H9 (cell line): ENCODE measurements around the gene TMED10. TPM values are rescaled to one million over a fixed set of nuclear protein-coding genes. Genes with fewer than 3 reads are reported as not detected.

ENCODE experiments used
- DNase-seq: peaks from one replicate; pipeline ENCODE4 v3.0.0-alpha.2; 2017
- H2AFZ ChIP-seq: one replicate; pipeline ENCODE4 v1.6.1; 2013; ENCODE audit warnings: mild to moderate bottlenecking, low read length, control low read depth, moderate library complexity
- H2AK5ac ChIP-seq: 2 replicates; pipeline ENCODE4 v1.6.1; 2013; ENCODE audit warnings: low read length, control low read depth, mixed read lengths; ENCODE audit not compliant: insufficient read length
- H2BK120ac ChIP-seq: one replicate; pipeline ENCODE4 v1.6.1; 2013; ENCODE audit warnings: low read depth, mild to moderate bottlenecking, low read length, control low read depth, inconsistent platforms; ENCODE audit not compliant: poor library complexity, severe bottlenecking
- H2BK12ac ChIP-seq: 2 replicates; pipeline ENCODE4 v1.6.1; 2013; ENCODE audit warnings: low read length, control low read depth, mixed read lengths, low read depth; ENCODE audit not compliant: insufficient read length
- H2BK15ac ChIP-seq: 2 replicates; pipeline ENCODE4 v1.6.1; 2013; ENCODE audit warnings: low read depth, low read length, control low read depth
- H2BK20ac ChIP-seq: one replicate; pipeline ENCODE4 v1.6.1; 2013; ENCODE audit warnings: low read depth, mild to moderate bottlenecking, low read length, control low read depth, inconsistent platforms; ENCODE audit not compliant: poor library complexity, severe bottlenecking
- H2BK5ac ChIP-seq: 2 replicates; pipeline ENCODE4 v1.6.1; 2013; ENCODE audit warnings: low read length, control low read depth, mixed read lengths; ENCODE audit not compliant: insufficient read length
- H3K14ac ChIP-seq: 2 replicates; pipeline ENCODE4 v1.6.1; 2013; ENCODE audit warnings: low read length, control low read depth; ENCODE audit not compliant: insufficient read depth
- H3K18ac ChIP-seq: 2 replicates; pipeline ENCODE4 v1.6.1; 2013; ENCODE audit warnings: low read depth, mild to moderate bottlenecking, mixed read lengths, low read length, control low read depth; ENCODE audit not compliant: insufficient read length
- H3K23ac ChIP-seq: 2 replicates; pipeline ENCODE4 v1.6.1; 2013; ENCODE audit warnings: low read length, control low read depth, mixed read lengths, low read depth; ENCODE audit not compliant: insufficient read length
- H3K23me2 ChIP-seq: 2 replicates; pipeline ENCODE4 v1.6.1; 2013; ENCODE audit warnings: low read depth, mild to moderate bottlenecking, mixed read lengths, low read length, control low read depth; ENCODE audit not compliant: insufficient read length, poor library complexity, severe bottlenecking
- H3K27ac ChIP-seq: 2 replicates; pipeline ENCODE4 v1.5.1; 2013; ENCODE audit warnings: low read length, control low read depth, mixed read lengths, low read depth; ENCODE audit not compliant: insufficient read length
- H3K27me3 ChIP-seq: 2 replicates; pipeline ENCODE4 v1.6.1; 2013; ENCODE audit warnings: low read length, control low read depth, inconsistent platforms; ENCODE audit not compliant: insufficient read depth
- H3K4ac ChIP-seq: 2 replicates; pipeline ENCODE4 v1.6.1; 2013; ENCODE audit warnings: low read depth, mild to moderate bottlenecking, control low read depth, inconsistent platforms, low read length, moderate library complexity
- H3K4me1 ChIP-seq: 2 replicates; pipeline ENCODE4 v1.6.1; 2013; ENCODE audit warnings: low read length, control low read depth, inconsistent platforms; ENCODE audit not compliant: insufficient read depth
- H3K4me2 ChIP-seq: 2 replicates; pipeline ENCODE4 v1.6.1; 2013; ENCODE audit warnings: low read length, control low read depth, mixed read lengths; ENCODE audit not compliant: insufficient read length, insufficient read depth
- H3K56ac ChIP-seq: 2 replicates; pipeline ENCODE4 v1.6.1; 2013; ENCODE audit warnings: low read depth, mild to moderate bottlenecking, mixed read lengths, low read length, control low read depth; ENCODE audit not compliant: insufficient read length
- H3K79me1 ChIP-seq: 2 replicates; pipeline ENCODE4 v1.6.1; 2013; ENCODE audit warnings: low read depth, mild to moderate bottlenecking, moderate library complexity, low read length, control low read depth, inconsistent platforms; ENCODE audit not compliant: insufficient read depth, poor library complexity, severe bottlenecking
- H3K79me2 ChIP-seq: 2 replicates; pipeline ENCODE4 v1.6.1; 2013; ENCODE audit warnings: low read length, control low read depth, inconsistent platforms; ENCODE audit not compliant: insufficient read depth
- H3K9ac ChIP-seq: 2 replicates; pipeline ENCODE4 v1.6.1; 2013; ENCODE audit warnings: low read length, control low read depth, mixed read lengths; ENCODE audit not compliant: insufficient read length; ENCODE audit errors: extremely low read depth
- H3K9me3 ChIP-seq: one replicate; pipeline ENCODE4 v1.6.1; 2013; ENCODE audit warnings: low read depth, low read length, inconsistent platforms; ENCODE audit not compliant: control insufficient read depth
- H3T11ph ChIP-seq: one replicate; pipeline ENCODE4 v1.6.1; 2013; ENCODE audit warnings: mild to moderate bottlenecking, low read length, control low read depth, inconsistent platforms
- H4K20me1 ChIP-seq: one replicate; pipeline ENCODE4 v1.6.1; 2013; ENCODE audit not compliant: control insufficient read depth, insufficient read length, insufficient read depth
- H4K5ac ChIP-seq: 2 replicates; pipeline ENCODE4 v1.6.1; 2013; ENCODE audit warnings: low read depth, mild to moderate bottlenecking, mixed read lengths, low read length, control low read depth; ENCODE audit not compliant: insufficient read length
- H4K8ac ChIP-seq: replicated peaks from 2 replicates; pipeline ENCODE4 v1.6.1; 2013; ENCODE audit warnings: low read length, control low read depth, mixed read lengths, low read depth; ENCODE audit not compliant: insufficient read length
- H4K91ac ChIP-seq: 2 replicates; pipeline ENCODE4 v1.6.1; 2013; ENCODE audit warnings: low read depth, mild to moderate bottlenecking, moderate library complexity, mixed read lengths, low read length, control low read depth; ENCODE audit not compliant: insufficient read length
- H3K27ac Mint-ChIP-seq, 3 experiments: 2 replicates in 2 of 3; 3 replicates in 1 of 3; pipeline ENCODE4 v1.8.0; 2020 to 2021; ENCODE audit warnings: mixed read lengths in 3 of 3, mild to moderate bottlenecking in 1 of 3, moderate library complexity in 1 of 3
- H3K27me3 Mint-ChIP-seq: 2 replicates; pipeline ENCODE4 v1.8.0; 2021; ENCODE audit warnings: low read depth, mild to moderate bottlenecking, moderate library complexity, mixed read lengths
- H3K36me3 Mint-ChIP-seq, 3 experiments: 2 replicates in 2 of 3; 3 replicates in 1 of 3; pipeline ENCODE4 v1.8.0; 2020 to 2021; ENCODE audit warnings: low read depth in 3 of 3, mixed read lengths in 3 of 3; ENCODE audit not compliant: insufficient read depth in 1 of 3
- H3K4me1 Mint-ChIP-seq, 2 experiments: 2 replicates each; pipeline ENCODE4 v1.8.0; 2020; ENCODE audit warnings: mixed read lengths in 2 of 2
- H3K4me3 Mint-ChIP-seq, 2 experiments: 2 replicates in 1 of 2; 3 replicates in 1 of 2; pipeline ENCODE4 v1.8.0; 2020 to 2021; ENCODE audit warnings: mild to moderate bottlenecking in 2 of 2, mixed read lengths in 2 of 2, moderate library complexity in 1 of 2
- H3K9me3 Mint-ChIP-seq, 2 experiments: 2 replicates in 1 of 2; 3 replicates in 1 of 2; pipeline ENCODE4 v1.8.0; 2020; ENCODE audit warnings: mild to moderate bottlenecking in 2 of 2, mixed read lengths in 2 of 2, moderate library complexity in 1 of 2
- WGBS: extraction: QIAGEN DNeasy Blood & Tissue Kit; methylation state at CpG from one replicate; pipeline ENCODE4 v1.1.7; 2013; ENCODE audit warnings: missing lambda C conversion rate, low lambda C conversion rate, mixed read lengths; ENCODE audit not compliant: insufficient read length; ENCODE audit errors: extremely low coverage; 5-methylcytosine and 5-hydroxymethylcytosine counted together
- total RNA-seq: library from RNA; stranded (reverse); gene quantifications from 2 replicates; pipeline ENCODE4 v1.2.1, GENCODE V29; 2021
- TF ChIP-seq, protein P1 (sequence below): fragments of 200-600 bp; sonication (generic); conservative IDR thresholded peaks from 3 replicates; pipeline ENCODE4 v1.8.0; 2021; ENCODE audit warnings: antibody characterized with exemption, mild to moderate bottlenecking

Gene TMED10
- total RNA-seq, 1 experiment from 2014 or later: 176 TPM

DNA sequence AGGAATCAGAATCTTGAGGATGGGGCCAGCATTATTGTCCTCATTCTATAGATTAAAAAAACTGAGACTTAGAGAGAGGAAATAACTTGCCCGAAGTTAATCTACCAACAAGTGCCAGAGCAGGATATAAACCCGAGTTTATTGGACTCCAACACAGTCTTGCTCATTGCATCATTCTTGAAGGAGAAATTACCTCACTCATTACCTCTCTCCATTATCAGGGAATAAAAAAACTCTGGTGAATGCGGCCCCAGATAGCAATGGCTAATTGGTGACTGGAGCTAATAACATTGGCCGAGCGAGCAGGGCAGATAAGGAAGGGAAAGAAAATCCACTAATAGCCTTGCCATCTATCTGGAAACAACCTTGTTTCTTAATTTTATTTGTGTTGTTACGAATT lies 24.7 kb upstream of the TMED10 start:
- no peak overlapping the region for H3K4me3 Mint-ChIP-seq
- no peaks in the 10 kb centered on the region for H3K79me1 ChIP-seq
- H3K9ac ChIP-seq: no peak overlapping the region
- peaks cover 4% of the 10 kb centered on the region; the same call in 1 of the 2 replicates for H3K4me1 ChIP-seq
- no peak overlapping the region for H4K5ac ChIP-seq
- H2BK15ac ChIP-seq: no peak overlapping the region
- no CpG with 5 or more reads among the region's 6 CpGs for WGBS
- H3K23ac ChIP-seq: no peak overlapping the region
- no peak overlapping the region for H2AFZ ChIP-seq
- no peak overlapping the region for H2BK120ac ChIP-seq
- no peak overlapping the region for H2BK20ac ChIP-seq
- H3K79me2 ChIP-seq: no peaks in the 10 kb centered on the region
- H4K20me1 ChIP-seq: no peaks in the 10 kb centered on the region
- no peaks in the 10 kb centered on the region for H3K27me3 Mint-ChIP-seq
- no peak for DNase-seq
- no peak overlapping the region for H3K4me2 ChIP-seq
- H3K23me2 ChIP-seq: no peaks in the 10 kb centered on the region
- no peak overlapping the region for H3K4ac ChIP-seq
- no peak overlapping the region for H2BK12ac ChIP-seq
- H3K9me3 Mint-ChIP-seq: no peaks in the 10 kb centered on the region
- H3K27me3 ChIP-seq: no peaks in the 10 kb centered on the region
- no peak overlapping the region for H2BK5ac ChIP-seq
- H3K14ac ChIP-seq: no peak overlapping the region
- H3K9me3 ChIP-seq: no peaks in the 10 kb centered on the region
- H3K27ac ChIP-seq: no peak overlapping the region
- no peak overlapping the region for H3K56ac ChIP-seq
- TF ChIP-seq, protein P1, sequence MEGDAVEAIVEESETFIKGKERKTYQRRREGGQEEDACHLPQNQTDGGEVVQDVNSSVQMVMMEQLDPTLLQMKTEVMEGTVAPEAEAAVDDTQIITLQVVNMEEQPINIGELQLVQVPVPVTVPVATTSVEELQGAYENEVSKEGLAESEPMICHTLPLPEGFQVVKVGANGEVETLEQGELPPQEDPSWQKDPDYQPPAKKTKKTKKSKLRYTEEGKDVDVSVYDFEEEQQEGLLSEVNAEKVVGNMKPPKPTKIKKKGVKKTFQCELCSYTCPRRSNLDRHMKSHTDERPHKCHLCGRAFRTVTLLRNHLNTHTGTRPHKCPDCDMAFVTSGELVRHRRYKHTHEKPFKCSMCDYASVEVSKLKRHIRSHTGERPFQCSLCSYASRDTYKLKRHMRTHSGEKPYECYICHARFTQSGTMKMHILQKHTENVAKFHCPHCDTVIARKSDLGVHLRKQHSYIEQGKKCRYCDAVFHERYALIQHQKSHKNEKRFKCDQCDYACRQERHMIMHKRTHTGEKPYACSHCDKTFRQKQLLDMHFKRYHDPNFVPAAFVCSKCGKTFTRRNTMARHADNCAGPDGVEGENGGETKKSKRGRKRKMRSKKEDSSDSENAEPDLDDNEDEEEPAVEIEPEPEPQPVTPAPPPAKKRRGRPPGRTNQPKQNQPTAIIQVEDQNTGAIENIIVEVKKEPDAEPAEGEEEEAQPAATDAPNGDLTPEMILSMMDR: no peak
- H4K8ac ChIP-seq: no peak overlapping the region
- H3K36me3 Mint-ChIP-seq: no peaks in the 10 kb centered on the region
- no peak overlapping the region for H3T11ph ChIP-seq
- peaks cover 5 to 7% of the 10 kb centered on the region in 2 experiments for H3K4me1 Mint-ChIP-seq
- no peak overlapping the region for H3K27ac Mint-ChIP-seq
- no peak overlapping the region for H4K91ac ChIP-seq
- H2AK5ac ChIP-seq: no peak overlapping the region
- H3K18ac ChIP-seq: no peak overlapping the region
